ENCODE data around the gene PAX2. TPM values are rescaled to one million over a fixed set of nuclear protein-coding genes. Genes with fewer than 3 reads are reported as not detected.

Gene PAX2
- total RNA-seq, 2 experiments from 2014 or later = not detected

- POLR2A ChIA-PET = no interaction called here
- Mint-ChIP-seq H3K9me3 (no peaks in the 10 kb centered on the region), H3K27me3 (peaks cover 82% of the 10 kb centered on the region), H3K27ac (no peak overlapping the region), H3K36me3 (ENCODE audit: low read depth) (no peaks in the 10 kb centered on the region), H3K4me1 (ENCODE audit: low read depth) (peaks cover 36% of the 10 kb centered on the region), H3K4me3 (no peak overlapping the region)
- no peak for ATAC-seq
- no peak for TF ChIP-seq CTCF (IDR thresholded peaks at IDR 0.05)
- DNase-seq = no peak
- intact Hi-C loops (cut with micrococcal nuclease) = no loop called here
- CTCF ChIA-PET = no interaction called here
Measured at GRCh38 chr10:100731407-100732240, 13.8 kb upstream of the PAX2 start.

- peaks cover 85% of the 10 kb centered on the region for H3K27me3 Mint-ChIP-seq
- H3K27ac Mint-ChIP-seq = no peak overlapping the region
- H3K4me3 Mint-ChIP-seq = no peak overlapping the region
- intact Hi-C loops (cut with micrococcal nuclease) = no loop called here
- TF ChIP-seq CTCF (IDR thresholded peaks at IDR 0.05) = no peak
- H3K4me1 Mint-ChIP-seq (ENCODE audit: low read depth) = peaks cover 39% of the 10 kb centered on the region
- ATAC-seq (no peak), DNase-seq (no peak)
- ChIA-PET POLR2A (no interaction called here), CTCF (interaction anchor here (1.1 kb wide), 1 partner anchor 12 kb away, joined by 4 read pairs; no protein-coding TSS in a partner anchor)
- no peaks in the 10 kb centered on the region for H3K9me3 Mint-ChIP-seq
- H3K36me3 Mint-ChIP-seq (ENCODE audit: low read depth) = no peaks in the 10 kb centered on the region
Measured at GRCh38 chr10:100732241-100732596, 13.2 kb upstream of the PAX2 start.

GRCh38 chr10:100733329-100733728 is 12.1 kb upstream of the PAX2 start:
- Mint-ChIP-seq H3K9me3 (no peaks in the 10 kb centered on the region), H3K27ac (no peak overlapping the region), H3K36me3 (ENCODE audit: low read depth) (no peaks in the 10 kb centered on the region), H3K4me3 (no peak overlapping the region), H3K4me1 (ENCODE audit: low read depth) (peaks cover 47% of the 10 kb centered on the region), H3K27me3 (peaks cover 85% of the 10 kb centered on the region)
- intact Hi-C loops (cut with micrococcal nuclease) = no loop called here
- no peak for TF ChIP-seq CTCF (IDR thresholded peaks at IDR 0.05)
- ChIA-PET CTCF (interaction anchor here (0.6 to 2.1 kb wide), 3 partner anchors 10 to 171 kb away, joined by 3 to 13 read pairs (median 4); partner anchors contain the start of gene PAX2), POLR2A (no interaction called here)
- ATAC-seq (no peak), DNase-seq (no peak)

GRCh38 chr10:100734295-100735086 is 10.9 kb upstream of the PAX2 start:
- Mint-ChIP-seq H3K4me1 (ENCODE audit: low read depth) (peaks cover 45% of the 10 kb centered on the region), H3K4me3 (no peak overlapping the region), H3K9me3 (no peaks in the 10 kb centered on the region), H3K36me3 (ENCODE audit: low read depth) (no peaks in the 10 kb centered on the region), H3K27ac (no peak overlapping the region), H3K27me3 (peaks cover 84% of the 10 kb centered on the region)
- intact Hi-C loops (cut with micrococcal nuclease) = no loop called here
- ChIA-PET POLR2A (interaction anchor here (1.5 kb wide), 1 partner anchor 14 kb away, joined by 3 read pairs; no protein-coding TSS in a partner anchor), CTCF (interaction anchor here (1.8 to 2.1 kb wide), 2 partner anchors 10 to 172 kb away, joined by 5 to 13 read pairs; partner anchors contain the start of gene PAX2)
- TF ChIP-seq CTCF (IDR thresholded peaks at IDR 0.05) = no peak
- ATAC-seq = no peak
- no peak for DNase-seq

DNA sequence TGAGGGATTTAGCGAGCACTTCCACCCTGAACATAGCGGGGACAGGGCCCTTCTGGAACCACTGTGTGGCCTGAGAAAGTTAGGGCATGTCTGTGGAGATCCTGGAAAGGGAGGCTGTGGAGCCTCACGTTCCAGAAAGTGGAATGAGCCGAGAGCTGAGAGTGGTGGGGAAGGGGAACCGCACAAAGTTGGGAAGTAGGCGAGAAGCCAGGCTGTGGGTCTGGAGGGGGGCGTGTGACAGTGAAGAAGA is 10.4 kb upstream of the PAX2 start:
- intact Hi-C loops (cut with micrococcal nuclease) = no loop called here
- ATAC-seq (no peak), DNase-seq (no peak)
- Mint-ChIP-seq H3K4me1 (ENCODE audit: low read depth) (peaks cover 42% of the 10 kb centered on the region), H3K27ac (no peak overlapping the region), H3K36me3 (ENCODE audit: low read depth) (no peaks in the 10 kb centered on the region), H3K27me3 (peaks cover 85% of the 10 kb centered on the region), H3K9me3 (no peaks in the 10 kb centered on the region), H3K4me3 (no peak overlapping the region)
- no peak for TF ChIP-seq CTCF (IDR thresholded peaks at IDR 0.05)
- CTCF ChIA-PET = interaction anchor here (1.8 to 2.1 kb wide), 2 partner anchors 9 to 172 kb away, joined by 5 to 13 read pairs; partner anchors contain the start of gene PAX2
- POLR2A ChIA-PET = interaction anchor here (1.5 kb wide), 1 partner anchor 15 kb away, joined by 3 read pairs; no protein-coding TSS in a partner anchor
